Fibroblast of lung (primary cell): ENCODE data around the gene KAT2B.

Experiments
- CTCF ChIP-seq, 2 donors: IDR thresholded peaks in 1 of 2; conservative IDR thresholded peaks in 1 of 2; 1 replicate in 1 of 2; 2 replicates in 1 of 2; pipeline ENCODE4 v1.5.1; 2011 to 2012; ENCODE audit warnings: low read length in 2 of 2, control low read depth in 1 of 2, inconsistent platforms in 1 of 2, low read depth in 1 of 2, mild to moderate bottlenecking in 1 of 2
- EZH2 ChIP-seq: IDR thresholded peaks from 2 replicates; pipeline ENCODE4 v1.5.1; 2012; ENCODE audit warnings: low read length, control low read depth, mild to moderate bottlenecking; ENCODE audit errors: missing control alignments

- TF ChIP-seq CTCF (conservative IDR thresholded peaks at IDR 0.05 in 1 of 2, IDR thresholded peaks at IDR 0.05 in 1 of 2; ENCODE audit: low read depth in 1 of 2, low read length in 2 of 2) (no peak), EZH2 (no peak)
Observed at GRCh38 chr3:20064387-20064786, 24.1 kb downstream of the KAT2B start.
